ENCODE data around the gene PTMS.

The PTMS gene

DNA sequence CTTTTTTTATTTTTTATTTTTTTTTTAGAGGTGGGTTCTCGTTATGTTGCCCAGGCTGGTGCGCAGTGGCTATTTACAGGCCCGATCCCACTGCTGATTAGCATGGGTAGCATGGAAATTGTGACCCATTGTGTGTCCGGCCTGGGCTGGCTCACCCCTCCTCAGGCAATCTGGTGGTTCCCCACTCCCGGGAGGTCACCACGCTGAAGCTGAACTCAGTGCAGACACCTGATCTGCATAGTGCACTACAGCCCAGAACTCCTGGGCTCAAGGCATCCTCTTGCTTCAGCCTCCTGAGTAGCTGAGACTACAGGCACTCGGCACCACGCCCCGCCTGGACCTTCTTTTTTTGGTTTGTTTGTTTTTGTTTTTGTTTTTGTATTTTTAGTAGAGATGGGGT lies 17.7 kb downstream of the PTMS start:
- H3K27ac ChIP-seq = no peak overlapping the region; the same call in 1 of the 2 replicates
- H3K4me2 ChIP-seq = peak overlapping the region; percentile 76
- H3K4me1 ChIP-seq = peaks cover 65% of the 10 kb centered on the region
- peaks cover 85% of the 10 kb centered on the region for H3K27me3 ChIP-seq
- H3K9ac ChIP-seq = no peak overlapping the region
- TF ChIP-seq Cebpa-rat (IDR thresholded peaks at IDR 0.05) = no peak
- no peaks in the 10 kb centered on the region for H3K9me3 ChIP-seq
- no peak overlapping the region for H3K4me3 ChIP-seq
- no peaks in the 10 kb centered on the region for H3K36me3 ChIP-seq
- peaks cover 14% of the 10 kb centered on the region; the same call in 1 of the 2 replicates for H4K20me1 ChIP-seq

- Histone ChIP-seq H3K27ac (no peak overlapping the region), H3K36me3 (no peaks in the 10 kb centered on the region), H3K4me1 (peaks cover 64% of the 10 kb centered on the region), H3K4me2 (peak overlapping the region; percentile 76), H3K9ac (no peak overlapping the region), H3K4me3 (no peak overlapping the region), H4K20me1 (peaks cover 19% of the 10 kb centered on the region; the same call in 1 of the 2 replicates), H3K9me3 (no peaks in the 10 kb centered on the region), H3K27me3 (peaks cover 90% of the 10 kb centered on the region)
- TF ChIP-seq Cebpa-rat (IDR thresholded peaks at IDR 0.05) = no peak
Measured at GRCh38 chr12:6784296-6784695, 18.1 kb downstream of the PTMS start.

DNA sequence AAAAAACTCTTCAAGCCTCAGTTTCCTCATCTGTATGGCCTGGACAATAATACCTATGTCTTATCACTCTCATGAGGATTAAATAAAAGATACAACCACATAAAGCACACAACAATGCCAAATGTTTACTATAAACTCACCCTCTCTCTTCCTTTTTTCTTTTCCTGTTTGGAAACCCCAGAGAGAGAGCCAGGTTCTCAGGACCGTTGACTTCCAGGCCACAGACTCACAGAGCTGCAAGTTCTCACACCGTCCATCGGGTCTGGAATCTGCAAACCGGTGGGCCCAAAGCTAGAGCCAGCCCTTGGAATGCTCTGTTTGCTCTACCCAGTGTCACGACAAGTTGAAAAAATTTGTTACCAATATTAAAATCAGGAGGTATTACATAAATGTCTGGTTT lies 18.6 kb downstream of the PTMS start:
- no peaks in the 10 kb centered on the region for H3K36me3 ChIP-seq
- peak overlapping the region; percentile 76 for H3K4me2 ChIP-seq
- H3K9ac ChIP-seq = no peak overlapping the region
- TF ChIP-seq Cebpa-rat (IDR thresholded peaks at IDR 0.05) = no peak
- peaks cover 23% of the 10 kb centered on the region; the same call in 1 of the 2 replicates for H4K20me1 ChIP-seq
- H3K4me3 ChIP-seq = no peak overlapping the region
- peaks cover 91% of the 10 kb centered on the region for H3K27me3 ChIP-seq
- peaks cover 64% of the 10 kb centered on the region for H3K4me1 ChIP-seq
- no peaks in the 10 kb centered on the region for H3K9me3 ChIP-seq
- no peak overlapping the region for H3K27ac ChIP-seq

GRCh38 chr12:6786416-6787094 lies 20.4 kb downstream of the PTMS start:
- H3K27ac ChIP-seq = no peak overlapping the region
- TF ChIP-seq Cebpa-rat (IDR thresholded peaks at IDR 0.05) = no peak
- H3K9me3 ChIP-seq = no peaks in the 10 kb centered on the region
- no peak overlapping the region for H3K4me2 ChIP-seq
- H3K27me3 ChIP-seq = peaks cover 96% of the 10 kb centered on the region
- H3K4me1 ChIP-seq = peaks cover 51% of the 10 kb centered on the region
- H4K20me1 ChIP-seq = peaks cover 35% of the 10 kb centered on the region
- no peaks in the 10 kb centered on the region for H3K36me3 ChIP-seq
- H3K4me3 ChIP-seq = no peak overlapping the region
- no peak overlapping the region for H3K9ac ChIP-seq

- Histone ChIP-seq H3K9me3 (no peaks in the 10 kb centered on the region), H4K20me1 (peaks cover 39% of the 10 kb centered on the region), H3K4me3 (no peak overlapping the region), H3K4me1 (peaks cover 51% of the 10 kb centered on the region), H3K27ac (no peak overlapping the region), H3K9ac (no peak overlapping the region), H3K36me3 (no peaks in the 10 kb centered on the region), H3K27me3 (peaks cover 90% of the 10 kb centered on the region), H3K4me2 (no peak overlapping the region)
- TF ChIP-seq Cebpa-rat (IDR thresholded peaks at IDR 0.05) = no peak
Measured at GRCh38 chr12:6787309-6787708, 21.1 kb downstream of the PTMS start.

- no peak within 1 kb of the TSS for H3K27ac ChIP-seq
- no peaks in the 10 kb centered on the region for H3K36me3 ChIP-seq
- no peak within 1 kb of the TSS for H3K9ac ChIP-seq
- no peak within 1 kb of the TSS for H3K4me3 ChIP-seq
- peaks cover 88% of the 10 kb centered on the region for H3K27me3 ChIP-seq
- H3K4me2 ChIP-seq = peak within 1 kb of the TSS; percentile 28
- no peak for TF ChIP-seq Cebpa-rat (IDR thresholded peaks at IDR 0.05)
- peaks cover 48% of the 10 kb centered on the region for H3K4me1 ChIP-seq
- no peaks in the 10 kb centered on the region for H3K9me3 ChIP-seq
- peaks cover 40% of the 10 kb centered on the region for H4K20me1 ChIP-seq
Measured at GRCh38 chr12:6788972-6789924, 23.1 kb downstream of the PTMS start, which contains the start of gene CD4. Gene CD4 (plus strand): TSS chr12:6789528. CDS start chr12:6800139, 10,611 bp downstream.

DNA sequence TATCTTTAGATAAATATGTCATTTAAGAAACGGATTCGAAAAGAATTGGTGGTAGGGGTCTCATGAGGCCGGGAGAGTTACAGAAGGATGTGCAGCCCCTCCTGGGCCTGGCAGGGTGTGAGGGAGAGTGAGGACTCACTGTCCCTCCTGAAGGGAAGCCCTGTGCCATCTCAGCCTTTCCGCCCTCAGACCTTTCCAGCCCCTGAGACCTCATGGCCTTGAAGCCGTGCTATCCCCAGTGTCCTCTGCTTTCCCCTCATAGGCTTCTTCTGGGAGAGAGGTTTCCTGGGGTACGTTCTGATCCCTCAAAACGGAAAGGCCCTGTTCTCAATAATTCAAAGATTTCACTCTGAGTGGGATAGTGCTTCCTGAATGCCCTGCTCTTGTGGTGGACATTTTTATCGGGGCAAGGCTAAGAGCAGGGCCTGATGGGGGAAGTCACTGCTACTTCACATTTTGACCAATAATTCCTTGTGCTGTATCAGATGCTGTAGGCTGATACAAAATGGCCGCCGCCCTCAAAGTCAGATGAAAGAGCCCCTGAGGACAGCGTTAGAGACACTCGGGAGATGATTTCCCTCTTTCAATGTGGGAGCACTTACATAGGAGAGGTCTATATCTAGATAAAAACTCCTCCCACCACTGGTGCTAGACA lies 24.5 kb downstream of the PTMS start:
- peaks cover 40% of the 10 kb centered on the region for H3K4me1 ChIP-seq
- no peak overlapping the region for H3K27ac ChIP-seq
- H3K4me2 ChIP-seq = peak overlapping the region; percentile 79; the same call in 1 of the 2 replicates
- no peak for TF ChIP-seq Cebpa-rat (IDR thresholded peaks at IDR 0.05)
- no peak overlapping the region for H3K4me3 ChIP-seq
- no peaks in the 10 kb centered on the region for H3K36me3 ChIP-seq
- no peaks in the 10 kb centered on the region for H3K9me3 ChIP-seq
- H3K27me3 ChIP-seq = peaks cover 88% of the 10 kb centered on the region
- H4K20me1 ChIP-seq = peaks cover 42% of the 10 kb centered on the region
- H3K9ac ChIP-seq = no peak overlapping the region

DNA sequence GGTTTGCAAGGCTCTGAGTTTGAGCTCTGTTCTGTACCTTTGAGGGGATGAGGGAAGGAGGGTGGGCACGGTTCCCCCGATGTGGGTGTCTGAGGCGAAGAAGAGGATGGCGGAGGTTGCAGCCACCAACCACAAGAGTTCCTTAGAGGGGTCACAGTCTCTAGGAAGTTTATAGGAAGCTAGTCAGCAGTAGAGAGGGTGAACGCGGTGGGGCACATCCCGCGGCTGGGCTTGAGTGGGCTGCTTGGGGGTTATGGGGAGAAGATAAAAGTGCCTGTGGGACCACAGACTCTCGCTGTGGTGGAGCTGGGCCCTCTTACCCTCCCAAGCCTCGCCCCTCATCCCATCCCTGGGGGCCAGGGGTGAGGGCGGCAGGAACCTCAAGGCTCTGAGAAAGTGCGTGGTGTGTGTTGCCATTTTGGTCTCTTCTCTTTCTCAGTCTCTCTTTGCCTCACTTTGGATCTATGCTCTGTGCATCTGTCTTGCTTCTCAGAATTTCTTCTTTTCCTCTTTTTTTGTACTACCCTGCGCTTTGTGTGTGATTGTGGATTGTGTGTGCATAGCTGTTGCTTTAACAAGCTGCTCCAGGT lies 25.9 kb downstream of the PTMS start:
- no peaks in the 10 kb centered on the region for H3K36me3 ChIP-seq
- H3K4me2 ChIP-seq = peak overlapping the region; percentile 79
- H3K9ac ChIP-seq = no peak overlapping the region
- H4K20me1 ChIP-seq = peaks cover 49% of the 10 kb centered on the region
- H3K4me1 ChIP-seq = peaks cover 36% of the 10 kb centered on the region
- no peak for TF ChIP-seq Cebpa-rat (IDR thresholded peaks at IDR 0.05)
- H3K9me3 ChIP-seq = no peaks in the 10 kb centered on the region
- H3K27ac ChIP-seq = no peak overlapping the region
- H3K27me3 ChIP-seq = peaks cover 91% of the 10 kb centered on the region
- peak overlapping the region; percentile 40 for H3K4me3 ChIP-seq

DNA sequence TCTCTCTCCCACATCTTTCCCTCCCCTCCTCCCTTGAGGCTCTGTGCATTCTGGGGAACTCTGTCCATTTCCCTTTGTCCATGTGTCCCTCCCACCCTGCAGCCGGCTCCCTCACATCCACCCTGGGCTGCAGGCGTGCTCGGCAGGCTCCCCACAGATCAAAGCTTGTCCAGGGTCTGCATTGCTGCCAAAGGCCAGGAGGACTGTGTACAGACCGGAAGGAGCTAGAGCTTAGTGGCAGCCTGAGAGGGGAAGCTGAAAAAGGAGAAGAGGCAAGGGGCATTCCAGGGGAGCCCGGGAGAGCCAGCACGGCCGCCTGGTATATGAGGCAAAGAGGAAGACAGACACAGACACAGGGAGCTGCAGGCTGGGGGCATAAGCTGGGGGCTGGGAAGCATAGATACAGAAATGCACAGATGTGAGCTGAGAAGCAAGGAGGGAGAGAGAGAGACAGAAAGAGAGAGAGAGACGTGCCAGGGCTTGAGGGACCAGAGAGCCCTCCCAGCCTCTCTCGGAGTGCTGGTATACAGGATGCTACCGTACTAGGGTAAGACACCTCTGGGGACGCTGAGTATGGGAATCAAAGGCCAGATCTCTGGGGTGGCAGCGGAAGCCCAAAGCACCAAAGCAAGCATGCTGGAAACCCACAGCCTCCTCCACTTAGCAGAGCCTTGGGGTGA lies 26.5 kb downstream of the PTMS start:
- H3K4me2 ChIP-seq = peak overlapping the region; percentile 79
- H3K27me3 ChIP-seq = peaks cover 91% of the 10 kb centered on the region
- H4K20me1 ChIP-seq = peaks cover 49% of the 10 kb centered on the region
- H3K27ac ChIP-seq = no peak overlapping the region
- H3K4me3 ChIP-seq = peak overlapping the region; percentile 40
- TF ChIP-seq Cebpa-rat (IDR thresholded peaks at IDR 0.05) = no peak
- no peaks in the 10 kb centered on the region for H3K36me3 ChIP-seq
- H3K9ac ChIP-seq = no peak overlapping the region
- H3K9me3 ChIP-seq = no peaks in the 10 kb centered on the region
- peaks cover 36% of the 10 kb centered on the region for H3K4me1 ChIP-seq
